Keratinocyte (primary cell): ENCODE data around the gene RNF144B.

ENCODE experiments used
- CTCF ChIP-seq, 3 experiments: IDR thresholded peaks in 1 of 3; conservative IDR thresholded peaks in 1 of 3; optimal IDR thresholded peaks in 1 of 3; 2 replicates in 2 of 3; 3 replicates in 1 of 3; pipeline versions ENCODE3 to v1.5.1; 2011; ENCODE audit warnings: low read length in 3 of 3, mild to moderate bottlenecking in 3 of 3, moderate library complexity in 2 of 3, control low read depth in 1 of 3, inconsistent platforms in 1 of 3; ENCODE audit not compliant: insufficient read depth in 2 of 3; ENCODE audit errors: extremely low read depth in 1 of 3
- EZH2 ChIP-seq: IDR thresholded peaks from one replicate; pipeline ENCODE4 v1.6.1; 2012; ENCODE audit warnings: inconsistent platforms, mild to moderate bottlenecking, low read length, moderate library complexity

GRCh38 chr6:18395177-18395855, 8.2 kb downstream of the RNF144B start:
- no peak for TF ChIP-seq CTCF (optimal IDR thresholded peaks at IDR 0.05 in 1 of 3, IDR thresholded peaks at IDR 0.05 in 1 of 3, conservative IDR thresholded peaks at IDR 0.05 in 1 of 3; ENCODE audit: extremely low read depth in 1 of 3, insufficient read depth in 2 of 3, low read length in 3 of 3)
- no peak for TF ChIP-seq EZH2
